HepG2 (cell line): ENCODE results near the gene AKR7A3. TPM values are rescaled to one million over a fixed set of nuclear protein-coding genes. Genes with fewer than 3 reads are reported as not detected.
A peak's percentile ranks its signal among the peaks of the same experiment; 100 is the strongest.

Source experiments
- AHR ChIP-seq: IDR thresholded peaks from 2 replicates; pipeline ENCODE4 v1.6.1; 2018; ENCODE audit warnings: missing genetic modification reagents, missing compliant biosample characterization
- BCL3 ChIP-seq: sonication (generic); formaldehyde crosslinking; IDR thresholded peaks from 2 replicates; pipeline ENCODE4 v1.5.1; 2020; ENCODE audit warnings: mild to moderate bottlenecking, missing genetic modification reagents, moderate library complexity
- IRX3 ChIP-seq: sonication (generic); formaldehyde crosslinking; IDR thresholded peaks from 2 replicates; pipeline ENCODE4 v1.8.1; 2023; ENCODE audit warnings: mild to moderate bottlenecking, low read depth, missing genetic modification reagents, borderline replicate concordance
- ISL2 ChIP-seq: sonication (generic); formaldehyde crosslinking; IDR thresholded peaks from 2 replicates; pipeline ENCODE4 v1.5.0; 2020; ENCODE audit warnings: missing genetic modification reagents
- MATR3 ChIP-seq: sonication (generic); formaldehyde crosslinking; IDR thresholded peaks from 2 replicates; pipeline ENCODE4 v1.4.0; 2020; ENCODE audit warnings: missing genetic modification reagents
- MXI1 ChIP-seq: IDR thresholded peaks from 3 replicates; pipeline ENCODE4 v1.6.1; 2012; ENCODE audit warnings: low read depth, low read length, inconsistent platforms, borderline replicate concordance
- NR3C1 ChIP-seq: sonication (generic); formaldehyde crosslinking; IDR thresholded peaks from 2 replicates; pipeline ENCODE4 v1.4.0; 2020; ENCODE audit warnings: missing genetic modification reagents
- PAX8 ChIP-seq: sonication (generic); formaldehyde crosslinking; IDR thresholded peaks from 2 replicates; pipeline ENCODE4 v1.8.0; 2022; ENCODE audit warnings: mild to moderate bottlenecking, missing genetic modification reagents, borderline replicate concordance
- PCBP1 ChIP-seq: fragments of 200-400 bp; formaldehyde crosslinking; IDR thresholded peaks from 2 replicates; pipeline ENCODE4 v1.6.1; 2017; ENCODE audit warnings: mild to moderate bottlenecking, low read depth, low read length, borderline replicate concordance
- SRSF4 ChIP-seq: fragments of 200-400 bp; formaldehyde crosslinking; IDR thresholded peaks from one replicate; pipeline ENCODE4 v1.6.1; 2018; ENCODE audit warnings: mild to moderate bottlenecking, low read depth, low read length, moderate library complexity; ENCODE audit not compliant: poor library complexity, severe bottlenecking
- STAT5B ChIP-seq: sonication (generic); formaldehyde crosslinking; IDR thresholded peaks from 2 replicates; pipeline ENCODE4 v1.4.0; 2020; ENCODE audit warnings: missing genetic modification reagents
- SUZ12 ChIP-seq: fragments of 150-350 bp; IDR thresholded peaks from 2 replicates; pipeline ENCODE4 v1.6.1; 2014; ENCODE audit warnings: low read depth, low read length
- THAP7 ChIP-seq: sonication (generic); formaldehyde crosslinking; IDR thresholded peaks from 2 replicates; pipeline ENCODE4 v1.8.1; 2023; ENCODE audit warnings: mild to moderate bottlenecking, missing genetic modification reagents
- U2AF2 ChIP-seq: fragments of 200-400 bp; formaldehyde crosslinking; IDR thresholded peaks from 2 replicates; pipeline ENCODE4 v1.6.1; 2017; ENCODE audit warnings: low read depth, mild to moderate bottlenecking, low read length
- ZBTB7B ChIP-seq: sonication (generic); formaldehyde crosslinking; IDR thresholded peaks from 2 replicates; pipeline ENCODE4 v1.4.0; 2020; ENCODE audit warnings: missing genetic modification reagents
- polyA plus RNA-seq, 8 experiments: library from polyadenylated mRNA; depleted of rRNA in 3 of 8; stranded (reverse) in 7 of 8; unstranded in 1 of 8; fragments of >200 nt; fragmentation: Illumina TruSeq in 4 of 8; extraction: Trizol in 4 of 8; gene quantifications; 2 replicates each; pipeline versions ENCODE4 v1.2.1 to v1.2.3, GENCODE V29; 2011 to 2016; ENCODE audit warnings: low read depth in 4 of 8, missing spikeins in 1 of 8, mixed read lengths in 1 of 8; ENCODE audit not compliant: insufficient read depth in 1 of 8
- total RNA-seq, 5 experiments: library from RNA; depleted of rRNA; stranded (reverse); fragments of >200 nt; fragmentation: Illumina TruSeq; extraction: Trizol; gene quantifications; 2 replicates each; pipeline ENCODE4 v1.2.3, GENCODE V29; 2016; ENCODE audit warnings: low read depth in 1 of 5
- TF ChIP-seq, protein P1 (sequence below): sonication (generic); formaldehyde crosslinking; IDR thresholded peaks from 2 replicates; pipeline ENCODE4 v1.9.0; 2021; ENCODE audit warnings: missing genetic modification reagents, borderline replicate concordance
- TF ChIP-seq, protein P2 (sequence below): sonication (generic); formaldehyde crosslinking; IDR thresholded peaks from 2 replicates; pipeline ENCODE4 v1.9.0; 2021; ENCODE audit warnings: missing genetic modification reagents, mild to moderate bottlenecking, borderline replicate concordance
- TF ChIP-seq, protein P3 (sequence below): sonication (generic); formaldehyde crosslinking; IDR thresholded peaks from 2 replicates; pipeline ENCODE4 v1.4.0; 2020; ENCODE audit warnings: missing genetic modification reagents

AKR7A3 gene
- total and polyA plus RNA-seq, 2 of the 13 experiments (the other 11 are each of a cell fraction or from before 2014, with no cell fraction given), result 0.58 to 1.00 TPM

DNA sequence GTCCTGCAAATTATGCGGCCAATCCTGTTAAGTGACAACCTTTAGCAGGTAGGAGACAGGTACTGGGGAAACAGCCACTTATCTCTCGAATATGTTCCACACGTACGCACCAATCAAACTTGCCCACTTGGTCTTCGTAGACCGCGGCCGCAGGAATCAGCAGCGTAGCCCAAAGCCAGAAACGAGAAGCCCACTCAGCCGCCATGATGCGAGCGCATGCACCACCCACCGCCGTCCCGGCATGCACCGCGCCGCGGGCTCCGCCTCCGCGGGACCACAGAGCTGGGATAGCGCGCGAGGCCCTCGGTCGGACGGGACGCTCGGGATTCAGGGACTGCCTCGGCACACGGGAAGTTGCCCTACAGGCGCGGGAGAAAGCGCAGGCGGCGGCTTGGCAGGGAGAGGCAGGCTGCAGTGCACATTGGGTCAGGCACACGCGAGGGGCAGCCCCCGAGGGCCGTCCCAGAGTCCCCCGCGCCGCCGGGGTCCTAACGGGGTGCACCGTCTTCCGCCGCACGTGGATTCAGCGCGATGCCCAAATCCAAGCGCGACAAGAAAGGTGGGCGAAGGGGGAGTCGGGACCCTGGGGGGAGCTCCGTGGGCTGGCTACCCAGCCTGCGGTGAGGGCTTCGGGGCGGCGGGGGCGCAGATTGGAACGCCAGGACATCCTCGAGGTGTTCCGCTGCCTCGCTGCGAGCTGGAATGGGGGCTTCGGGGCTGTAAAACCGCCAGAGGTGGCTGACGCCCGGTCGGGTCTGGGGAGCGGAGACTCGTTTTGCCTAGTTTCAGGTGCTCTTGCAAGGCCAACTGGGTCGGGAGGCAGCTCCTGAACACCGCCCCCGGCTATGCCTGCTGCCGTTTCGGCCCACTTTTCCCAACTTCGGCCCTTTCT, 37.0 kb downstream of the AKR7A3 start, which contains the start of the genes EMC1 and MRTO4 (continued):
- TF ChIP-seq, protein P1, sequence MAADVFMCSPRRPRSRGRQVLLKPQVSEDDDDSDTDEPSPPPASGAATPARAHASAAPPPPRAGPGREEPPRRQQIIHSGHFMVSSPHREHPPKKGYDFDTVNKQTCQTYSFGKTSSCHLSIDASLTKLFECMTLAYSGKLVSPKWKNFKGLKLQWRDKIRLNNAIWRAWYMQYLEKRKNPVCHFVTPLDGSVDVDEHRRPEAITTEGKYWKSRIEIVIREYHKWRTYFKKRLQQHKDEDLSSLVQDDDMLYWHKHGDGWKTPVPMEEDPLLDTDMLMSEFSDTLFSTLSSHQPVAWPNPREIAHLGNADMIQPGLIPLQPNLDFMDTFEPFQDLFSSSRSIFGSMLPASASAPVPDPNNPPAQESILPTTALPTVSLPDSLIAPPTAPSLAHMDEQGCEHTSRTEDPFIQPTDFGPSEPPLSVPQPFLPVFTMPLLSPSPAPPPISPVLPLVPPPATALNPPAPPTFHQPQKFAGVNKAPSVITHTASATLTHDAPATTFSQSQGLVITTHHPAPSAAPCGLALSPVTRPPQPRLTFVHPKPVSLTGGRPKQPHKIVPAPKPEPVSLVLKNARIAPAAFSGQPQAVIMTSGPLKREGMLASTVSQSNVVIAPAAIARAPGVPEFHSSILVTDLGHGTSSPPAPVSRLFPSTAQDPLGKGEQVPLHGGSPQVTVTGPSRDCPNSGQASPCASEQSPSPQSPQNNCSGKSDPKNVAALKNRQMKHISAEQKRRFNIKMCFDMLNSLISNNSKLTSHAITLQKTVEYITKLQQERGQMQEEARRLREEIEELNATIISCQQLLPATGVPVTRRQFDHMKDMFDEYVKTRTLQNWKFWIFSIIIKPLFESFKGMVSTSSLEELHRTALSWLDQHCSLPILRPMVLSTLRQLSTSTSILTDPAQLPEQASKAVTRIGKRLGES (CRISPR knock-in tag), result no peak
- no peak for TF ChIP-seq MATR3 (CRISPR knock-in tag)
- no peak; the same call in 1 of the 2 replicates for TF ChIP-seq ISL2 (CRISPR knock-in tag)
- TF ChIP-seq U2AF2, result no peak
- TF ChIP-seq ZBTB7B (CRISPR knock-in tag), result peak; percentile 74; the same call in 1 of the 2 replicates
- peak; percentile 91; the same call in 2 of the 3 replicates for TF ChIP-seq MXI1
- 0 out of 2 replicates have a peak, but pooled peaks have one; percentile 84 for TF ChIP-seq PCBP1
- no peak; the same call in none of the 2 replicates for TF ChIP-seq STAT5B (CRISPR knock-in tag)
- TF ChIP-seq, protein P2, sequence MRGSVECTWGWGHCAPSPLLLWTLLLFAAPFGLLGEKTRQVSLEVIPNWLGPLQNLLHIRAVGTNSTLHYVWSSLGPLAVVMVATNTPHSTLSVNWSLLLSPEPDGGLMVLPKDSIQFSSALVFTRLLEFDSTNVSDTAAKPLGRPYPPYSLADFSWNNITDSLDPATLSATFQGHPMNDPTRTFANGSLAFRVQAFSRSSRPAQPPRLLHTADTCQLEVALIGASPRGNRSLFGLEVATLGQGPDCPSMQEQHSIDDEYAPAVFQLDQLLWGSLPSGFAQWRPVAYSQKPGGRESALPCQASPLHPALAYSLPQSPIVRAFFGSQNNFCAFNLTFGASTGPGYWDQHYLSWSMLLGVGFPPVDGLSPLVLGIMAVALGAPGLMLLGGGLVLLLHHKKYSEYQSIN, result no peak
- TF ChIP-seq IRX3, result 0 out of 2 replicates have a peak, but pooled peaks have one; percentile 27
- peak; percentile 91 for TF ChIP-seq BCL3
- TF ChIP-seq NR3C1 (CRISPR knock-in tag), result no peak
- peak; percentile 52 for TF ChIP-seq SUZ12
- TF ChIP-seq PAX8 (CRISPR knock-in tag), result no peak
- TF ChIP-seq, protein P3, sequence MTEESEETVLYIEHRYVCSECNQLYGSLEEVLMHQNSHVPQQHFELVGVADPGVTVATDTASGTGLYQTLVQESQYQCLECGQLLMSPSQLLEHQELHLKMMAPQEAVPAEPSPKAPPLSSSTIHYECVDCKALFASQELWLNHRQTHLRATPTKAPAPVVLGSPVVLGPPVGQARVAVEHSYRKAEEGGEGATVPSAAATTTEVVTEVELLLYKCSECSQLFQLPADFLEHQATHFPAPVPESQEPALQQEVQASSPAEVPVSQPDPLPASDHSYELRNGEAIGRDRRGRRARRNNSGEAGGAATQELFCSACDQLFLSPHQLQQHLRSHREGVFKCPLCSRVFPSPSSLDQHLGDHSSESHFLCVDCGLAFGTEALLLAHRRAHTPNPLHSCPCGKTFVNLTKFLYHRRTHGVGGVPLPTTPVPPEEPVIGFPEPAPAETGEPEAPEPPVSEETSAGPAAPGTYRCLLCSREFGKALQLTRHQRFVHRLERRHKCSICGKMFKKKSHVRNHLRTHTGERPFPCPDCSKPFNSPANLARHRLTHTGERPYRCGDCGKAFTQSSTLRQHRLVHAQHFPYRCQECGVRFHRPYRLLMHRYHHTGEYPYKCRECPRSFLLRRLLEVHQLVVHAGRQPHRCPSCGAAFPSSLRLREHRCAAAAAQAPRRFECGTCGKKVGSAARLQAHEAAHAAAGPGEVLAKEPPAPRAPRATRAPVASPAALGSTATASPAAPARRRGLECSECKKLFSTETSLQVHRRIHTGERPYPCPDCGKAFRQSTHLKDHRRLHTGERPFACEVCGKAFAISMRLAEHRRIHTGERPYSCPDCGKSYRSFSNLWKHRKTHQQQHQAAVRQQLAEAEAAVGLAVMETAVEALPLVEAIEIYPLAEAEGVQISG, result peak; percentile 98
- TF ChIP-seq THAP7, result peak; percentile 93; the same call in 1 of the 2 replicates
- TF ChIP-seq SRSF4, result no peak
- peak; percentile 86; the same call in 1 of the 2 replicates for TF ChIP-seq AHR (CRISPR knock-in tag)
